Endothelial cell (in vitro differentiated cells): ENCODE results near the gene ADAMTS12. TPM values are rescaled to one million over a fixed set of nuclear protein-coding genes. Genes with fewer than 3 reads are reported as not detected.

Experiments
- DNase-seq: peaks from one replicate; pipeline ENCODE4 v3.0.0; 2021; ENCODE audit warnings: low spot score
- H3K27ac Mint-ChIP-seq: one replicate; pipeline ENCODE4 v1.8.0; 2021; ENCODE audit warnings: mixed read lengths, inconsistent platforms; ENCODE audit not compliant: unreplicated experiment
- H3K27me3 Mint-ChIP-seq: one replicate; pipeline ENCODE4 v1.8.0; 2021; ENCODE audit warnings: mild to moderate bottlenecking, moderate library complexity, mixed read lengths, inconsistent platforms; ENCODE audit not compliant: unreplicated experiment
- H3K36me3 Mint-ChIP-seq: one replicate; pipeline ENCODE4 v1.8.0; 2021; ENCODE audit warnings: mild to moderate bottlenecking, low read depth, mixed read lengths, inconsistent platforms; ENCODE audit not compliant: unreplicated experiment
- H3K4me1 Mint-ChIP-seq: one replicate; pipeline ENCODE4 v1.8.0; 2021; ENCODE audit warnings: mild to moderate bottlenecking, mixed read lengths, inconsistent platforms; ENCODE audit not compliant: unreplicated experiment
- H3K4me3 Mint-ChIP-seq: one replicate; pipeline ENCODE4 v1.8.0; 2021; ENCODE audit warnings: mild to moderate bottlenecking, mixed read lengths, inconsistent platforms; ENCODE audit not compliant: unreplicated experiment
- H3K9me3 Mint-ChIP-seq: one replicate; pipeline ENCODE4 v1.8.0; 2021; ENCODE audit warnings: mixed read lengths, inconsistent platforms; ENCODE audit not compliant: unreplicated experiment
- CTCF ChIP-seq: fragments of 200-600 bp; sonication (generic); IDR thresholded peaks from one replicate; pipeline ENCODE4 v1.5.0; 2021; ENCODE audit warnings: antibody characterized with exemption; ENCODE audit not compliant: unreplicated experiment
- total RNA-seq: library from RNA; stranded (reverse); fragmentation: NEBNext Ultra II Directional; extraction: Animal tissue kit (Norgen Biotek cat#: 25700); gene quantifications from one replicate; pipeline ENCODE4 v1.2.1, GENCODE V29; 2021; ENCODE audit not compliant: unreplicated experiment

ADAMTS12 gene
- total RNA-seq, 1 donor from 2014 or later: 9.8 TPM

- TF ChIP-seq CTCF: no peak
- Mint-ChIP-seq H3K27ac (no peak overlapping the region), H3K36me3 (no peaks in the 10 kb centered on the region), H3K27me3 (no peaks in the 10 kb centered on the region), H3K4me3 (no peak overlapping the region), H3K9me3 (no peaks in the 10 kb centered on the region), H3K4me1 (peaks cover 13% of the 10 kb centered on the region)
- no peak for DNase-seq
These were observed 122.6 kb downstream of the ADAMTS12 start for GRCh38 chr5:33769196-33769595.

GRCh38 chr5:33766023-33766422 is 125.8 kb downstream of the ADAMTS12 start:
- no peak for TF ChIP-seq CTCF
- DNase-seq: no peak

GRCh38 chr5:33764786-33765185 is 127.0 kb downstream of the ADAMTS12 start:
- Mint-ChIP-seq H3K27me3 (peaks cover 2% of the 10 kb centered on the region), H3K36me3 (no peaks in the 10 kb centered on the region), H3K27ac (no peak overlapping the region), H3K4me3 (no peak overlapping the region), H3K9me3 (no peaks in the 10 kb centered on the region), H3K4me1 (peaks cover 33% of the 10 kb centered on the region)
- no peak for DNase-seq
- no peak for TF ChIP-seq CTCF

More at GRCh38 chr5:33766023-33766422, 125.8 kb downstream of the ADAMTS12 start:
- H3K4me3 Mint-ChIP-seq: no peak overlapping the region
- no peaks in the 10 kb centered on the region for H3K36me3 Mint-ChIP-seq
- H3K27me3 Mint-ChIP-seq: peaks cover 2% of the 10 kb centered on the region
- H3K27ac Mint-ChIP-seq: no peak overlapping the region
- H3K9me3 Mint-ChIP-seq: no peaks in the 10 kb centered on the region
- H3K4me1 Mint-ChIP-seq: peaks cover 31% of the 10 kb centered on the region

GRCh38 chr5:33763435-33763834 is 128.4 kb downstream of the ADAMTS12 start:
- no peak overlapping the region for H3K27ac Mint-ChIP-seq
- H3K4me3 Mint-ChIP-seq: no peak overlapping the region
- H3K27me3 Mint-ChIP-seq: peaks cover 2% of the 10 kb centered on the region
- TF ChIP-seq CTCF: no peak
- H3K36me3 Mint-ChIP-seq: no peaks in the 10 kb centered on the region
- DNase-seq: no peak
- H3K4me1 Mint-ChIP-seq: peaks cover 33% of the 10 kb centered on the region
- no peaks in the 10 kb centered on the region for H3K9me3 Mint-ChIP-seq

- no peak overlapping the region for H3K4me3 Mint-ChIP-seq
- no peak for TF ChIP-seq CTCF
- H3K27ac Mint-ChIP-seq: no peak overlapping the region
- H3K9me3 Mint-ChIP-seq: no peaks in the 10 kb centered on the region
- no peaks in the 10 kb centered on the region for H3K36me3 Mint-ChIP-seq
- H3K27me3 Mint-ChIP-seq: peaks cover 2% of the 10 kb centered on the region
- H3K4me1 Mint-ChIP-seq: peaks cover 33% of the 10 kb centered on the region
- DNase-seq: no peak
These were observed 128.9 kb downstream of the ADAMTS12 start for GRCh38 chr5:33762859-33763258.
